ENCODE results near the gene VASN. TPM values are rescaled to one million over a fixed set of nuclear protein-coding genes. Genes with fewer than 3 reads are reported as not detected.
A peak's percentile ranks its signal among the peaks of the same experiment; 100 is the strongest.

VASN gene
- total RNA-seq, 1 donor from 2014 or later = 0.11 TPM

GRCh38 chr16:4324492-4325252 is 47.0 kb upstream of the VASN start:
- ChIA-PET CTCF (no interaction called here), POLR2A (interaction anchor here (1.6 kb wide), 1 partner anchor 17 kb away, joined by 4 read pairs; no protein-coding TSS in a partner anchor)
- DNase-seq (no peak), ATAC-seq (ENCODE audit: low read depth) (no peak)
- H3K36me3 Mint-ChIP-seq (ENCODE audit: low read depth) = no peaks in the 10 kb centered on the region
- peaks cover 15% of the 10 kb centered on the region for H3K4me1 Mint-ChIP-seq
- no peak overlapping the region for H3K4me3 Mint-ChIP-seq
- no peak overlapping the region for H3K27ac Mint-ChIP-seq
- no peak for TF ChIP-seq CTCF (IDR thresholded peaks at IDR 0.05)
- no peaks in the 10 kb centered on the region for H3K27me3 Mint-ChIP-seq
- no peaks in the 10 kb centered on the region for H3K9me3 Mint-ChIP-seq
- intact Hi-C loops (cut with micrococcal nuclease) = no loop called here

GRCh38 chr16:4325253-4325758 is 46.3 kb upstream of the VASN start:
- intact Hi-C loops (cut with micrococcal nuclease) = no loop called here
- TF ChIP-seq CTCF (IDR thresholded peaks at IDR 0.05) = no peak
- Mint-ChIP-seq H3K27me3 (no peaks in the 10 kb centered on the region), H3K27ac (no peak overlapping the region), H3K36me3 (ENCODE audit: low read depth) (no peaks in the 10 kb centered on the region), H3K4me3 (no peak overlapping the region), H3K4me1 (peaks cover 13% of the 10 kb centered on the region), H3K9me3 (no peaks in the 10 kb centered on the region)
- ATAC-seq (ENCODE audit: low read depth) (no peak), DNase-seq (no peak)
- POLR2A ChIA-PET = interaction anchor here (0.7 to 1.6 kb wide), 2 partner anchors 18 to 961 kb away, joined by 4 to 5 read pairs; no protein-coding TSS in a partner anchor
- CTCF ChIA-PET = interaction anchor here (4.0 kb wide), 1 partner anchor 15 kb away, joined by 35 read pairs; no protein-coding TSS in a partner anchor

- Mint-ChIP-seq H3K27ac (no peak overlapping the region), H3K27me3 (no peaks in the 10 kb centered on the region), H3K4me3 (peak overlapping the region; percentile 57), H3K9me3 (no peaks in the 10 kb centered on the region), H3K4me1 (peaks cover 13% of the 10 kb centered on the region), H3K36me3 (ENCODE audit: low read depth) (no peaks in the 10 kb centered on the region)
- ChIA-PET POLR2A (interaction anchor here (1.0 to 1.6 kb wide), 5 partner anchors 13 to 56 kb away, joined by 3 read pairs; no protein-coding TSS in a partner anchor), CTCF (interaction anchor here (0.6 to 4.0 kb wide), 12 partner anchors 10 to 128 kb away, joined by 3 to 35 read pairs (median 4); no protein-coding TSS in a partner anchor)
- ATAC-seq (ENCODE audit: low read depth) (peak; percentile 16), DNase-seq (no peak)
- TF ChIP-seq CTCF (IDR thresholded peaks at IDR 0.05) = no peak
- intact Hi-C loops (cut with micrococcal nuclease) = no loop called here
Measured at GRCh38 chr16:4327386-4328045, 44.1 kb upstream of the VASN start.

GRCh38 chr16:4328046-4328781 is 43.4 kb upstream of the VASN start:
- no peaks in the 10 kb centered on the region for H3K27me3 Mint-ChIP-seq
- H3K4me3 Mint-ChIP-seq = peak overlapping the region; percentile 57
- peak; percentile 38 for DNase-seq
- H3K9me3 Mint-ChIP-seq = no peaks in the 10 kb centered on the region
- H3K27ac Mint-ChIP-seq = no peak overlapping the region
- ChIA-PET CTCF (interaction anchor here (0.6 to 4.0 kb wide), 11 partner anchors 11 to 128 kb away, joined by 3 to 35 read pairs (median 3); no protein-coding TSS in a partner anchor), POLR2A (interaction anchor here (1.0 to 1.6 kb wide), 4 partner anchors 13 to 57 kb away, joined by 3 read pairs; no protein-coding TSS in a partner anchor)
- no peaks in the 10 kb centered on the region for H3K36me3 Mint-ChIP-seq (ENCODE audit: low read depth)
- intact Hi-C loops (cut with micrococcal nuclease) = no loop called here
- peak; percentile 63 for ATAC-seq (ENCODE audit: low read depth)
- TF ChIP-seq CTCF (IDR thresholded peaks at IDR 0.05) = no peak
- H3K4me1 Mint-ChIP-seq = peaks cover 13% of the 10 kb centered on the region
